ENCODE results near the gene FYCO1. TPM values are rescaled to one million over a fixed set of nuclear protein-coding genes. Genes with fewer than 3 reads are reported as not detected.

Gene FYCO1
- total and polyA plus RNA-seq, 2 of the 13 experiments (the other 11 are each of a cell fraction or from before 2014, with no cell fraction given) = 2.7 to 4.2 TPM

GRCh38 chr3:45922950-45923590, 72.6 kb downstream of the FYCO1 start:
- in situ Hi-C loops (cut with HindIII; ENCODE audit: extremely low pct_ligation_motif_present, low pct_unique_long_range_greater_than_20kb) = loop anchor here (25.0 kb wide), 1 partner anchor 686 kb away; the partner anchor contains the start of gene TMEM158
- no peak overlapping the region for H2AFZ ChIP-seq (ENCODE audit: low read length)
- intact Hi-C loops (cut with micrococcal nuclease; ENCODE audit: unreplicated experiment) = no loop called here
- TF ChIP-seq ZNF282 (IDR thresholded peaks at IDR 0.05; ENCODE audit: partially characterized antibody) = no peak
- FAIRE-seq (no peak), ATAC-seq (no peak), DNase-seq (ENCODE audit: low spot score) (no peak)
- no peak overlapping the region for H3K27ac ChIP-seq (ENCODE audit: extremely low read length, insufficient read depth, low read length)
- ChIA-PET POLR2A (no interaction called here), CTCF (ENCODE audit: low intra/inter-chr PET ratio, low total read pairs) (no interaction called here)
- H3K9ac ChIP-seq (ENCODE audit: insufficient read depth, low read depth, low read length) = no peak overlapping the region
- H3K4me1 ChIP-seq (ENCODE audit: insufficient read depth, low read length) = no peaks in the 10 kb centered on the region
- H3K9me3 ChIP-seq (ENCODE audit: low read length) = no peaks in the 10 kb centered on the region
- no peak overlapping the region for H3K4me3 ChIP-seq (replicated peaks in 1 of 3; ENCODE audit: insufficient read depth in 1 of 3, low read depth in 2 of 3, low read length in 3 of 3)
- H3K36me3 ChIP-seq (replicated peaks in 1 of 2; ENCODE audit: control insufficient read depth in 1 of 2, insufficient read depth in 2 of 2, low read length in 2 of 2) = peaks cover 10 to 44% of the 10 kb centered on the region in 2 experiments; a peak in 4 of 5 replicates
- H3K79me2 ChIP-seq (ENCODE audit: insufficient read depth, low read length) = no peaks in the 10 kb centered on the region
- H3K27me3 ChIP-seq (ENCODE audit: control insufficient read depth in 1 of 2, insufficient read depth in 2 of 2, low read length in 2 of 2) = no peaks in the 10 kb centered on the region
- 96% methylated on average over 4 of the region's 4 CpGs for WGBS (ENCODE audit: low lambda C conversion rate)
- no peaks in the 10 kb centered on the region for H4K20me1 ChIP-seq (ENCODE audit: insufficient read depth, low read length)
- H3K4me2 ChIP-seq (ENCODE audit: low read depth, low read length) = no peak overlapping the region
- BruUV-seq (replicated peaks) = no TSS peak

GRCh38 chr3:45922039-45922326, 73.6 kb downstream of the FYCO1 start:
- Histone ChIP-seq H3K79me2 (ENCODE audit: insufficient read depth, low read length) (no peaks in the 10 kb centered on the region), H2AFZ (ENCODE audit: low read length) (no peak overlapping the region), H3K27ac (ENCODE audit: extremely low read length, insufficient read depth, low read length) (no peak overlapping the region), H4K20me1 (ENCODE audit: insufficient read depth, low read length) (no peaks in the 10 kb centered on the region), H3K4me3 (replicated peaks in 1 of 3; ENCODE audit: insufficient read depth in 1 of 3, low read depth in 2 of 3, low read length in 3 of 3) (no peak overlapping the region), H3K27me3 (ENCODE audit: control insufficient read depth in 1 of 2, insufficient read depth in 2 of 2, low read length in 2 of 2) (no peaks in the 10 kb centered on the region), H3K4me1 (ENCODE audit: insufficient read depth, low read length) (no peaks in the 10 kb centered on the region), H3K4me2 (ENCODE audit: low read depth, low read length) (no peak overlapping the region), H3K9me3 (ENCODE audit: low read length) (no peaks in the 10 kb centered on the region), H3K36me3 (replicated peaks in 1 of 2; ENCODE audit: control insufficient read depth in 1 of 2, insufficient read depth in 2 of 2, low read length in 2 of 2) (peaks cover 10 to 33% of the 10 kb centered on the region in 2 experiments; a peak in 4 of 5 replicates), H3K9ac (ENCODE audit: insufficient read depth, low read depth, low read length) (no peak overlapping the region)
- no peak for ATAC-seq
- in situ Hi-C loops (cut with HindIII; ENCODE audit: extremely low pct_ligation_motif_present, low pct_unique_long_range_greater_than_20kb) (loop anchor here (25.0 kb wide), 1 partner anchor 685 kb away; the partner anchor contains the start of gene TMEM158), intact Hi-C loops (cut with micrococcal nuclease; ENCODE audit: unreplicated experiment) (no loop called here)
- no CpG with 5 or more reads among the region's 3 CpGs for WGBS (ENCODE audit: low lambda C conversion rate)
- ChIA-PET CTCF (ENCODE audit: low intra/inter-chr PET ratio, low total read pairs) (no interaction called here), POLR2A (no interaction called here)
- DNase-seq (ENCODE audit: low spot score) = no peak
- no peak for FAIRE-seq
- no TSS peak for BruUV-seq (replicated peaks)
- TF ChIP-seq E2F5 (CRISPR knock-in tag; conservative IDR thresholded peaks at IDR 0.05) (no peak), RXRA (CRISPR knock-in tag; IDR thresholded peaks at IDR 0.05) (no peak), ZNF589 (CRISPR knock-in tag; conservative IDR thresholded peaks at IDR 0.05) (no peak), THRA (CRISPR knock-in tag; IDR thresholded peaks at IDR 0.05; ENCODE audit: borderline replicate concordance) (no peak), NBN (conservative IDR thresholded peaks at IDR 0.05) (no peak), KLF9 (CRISPR knock-in tag; IDR thresholded peaks at IDR 0.05; ENCODE audit: low read depth) (no peak), BRCA1 (CRISPR knock-in tag; IDR thresholded peaks at IDR 0.05) (no peak)

All from HepG2 (cell line).